SK-N-SH (cell line): ENCODE measurements around the gene OGFR. TPM values are rescaled to one million over a fixed set of nuclear protein-coding genes. Genes with fewer than 3 reads are reported as not detected.

ENCODE experiments used
- CTCF ChIA-PET: fragments of 300-600, 350-600 bp; formaldehyde crosslinking; extraction: SDS; loops from one replicate; lab custom pipeline; 2021; lab: Yijun Ruan, JAX
- POLR2A ChIA-PET: fragments of 350-600 bp; sonication (Branson Sonifier 250); formaldehyde crosslinking; extraction: SDS; loops from one replicate; lab custom pipeline; 2020; ENCODE audit warnings: antibody characterized with exemption, inconsistent platforms; lab: Yijun Ruan, JAX
- DNase-seq: peaks from one replicate; pipeline ENCODE4 v3.0.0; 2012
- H2AFZ ChIP-seq: fragments of 200-600 bp; sonication (generic); 2 replicates; pipeline ENCODE4 v1.8.1; 2016; ENCODE audit warnings: antibody characterized with exemption, mild to moderate bottlenecking, low read depth
- H3F3A ChIP-seq: fragments of 200-600 bp; sonication (generic); replicated peaks from 2 replicates; pipeline ENCODE3; 2016; ENCODE audit warnings: antibody characterized with exemption, mild to moderate bottlenecking; ENCODE audit not compliant: insufficient read depth
- H3K27ac ChIP-seq, 2 experiments: fragments of 200-500 bp in 1 of 2; fragments of 200-600 bp in 1 of 2; sonication (Bioruptor generic) in 1 of 2; sonication (generic), shearing (Covaris generic) in 1 of 2; 2 replicates each; pipeline versions ENCODE4 v1.5.1 to v1.6.1; 2014 to 2016; ENCODE audit warnings: low read depth in 2 of 2, inconsistent platforms in 1 of 2, low read length in 1 of 2, mild to moderate bottlenecking in 1 of 2, mixed read lengths in 1 of 2
- H3K27me3 ChIP-seq: fragments of 200-600 bp; sonication (generic), shearing (Covaris generic); 2 replicates; pipeline ENCODE4 v1.6.1; 2016; ENCODE audit warnings: mixed run types; ENCODE audit not compliant: insufficient read depth
- H3K36me3 ChIP-seq, 2 experiments: fragments of 200-500 bp in 1 of 2; fragments of 200-600 bp in 1 of 2; sonication (Bioruptor generic) in 1 of 2; sonication (generic) in 1 of 2; replicated peaks in 1 of 2; 2 replicates each; pipeline versions ENCODE3 to v1.5.1; 2014 to 2016; ENCODE audit warnings: low read length in 1 of 2, mild to moderate bottlenecking in 1 of 2; ENCODE audit not compliant: insufficient read depth in 2 of 2, control insufficient read depth in 1 of 2
- H3K4me1 ChIP-seq, 2 experiments: fragments of 200-500 bp in 1 of 2; fragments of 200-600 bp in 1 of 2; sonication (Bioruptor generic) in 1 of 2; sonication (generic), shearing (Covaris generic) in 1 of 2; 2 replicates each; pipeline versions ENCODE4 v1.5.1 to v1.6.1; 2014 to 2016; ENCODE audit warnings: low read depth in 1 of 2, low read length in 1 of 2, mixed run types in 1 of 2; ENCODE audit not compliant: insufficient read depth in 2 of 2, control insufficient read depth in 1 of 2
- H3K4me2 ChIP-seq: fragments of 200-600 bp; sonication (generic), shearing (Covaris generic); 2 replicates; pipeline ENCODE4 v1.6.1; 2017; ENCODE audit warnings: mixed run types
- H3K4me3 ChIP-seq, 2 experiments: fragments of 200-500 bp in 1 of 2; fragments of 200-600 bp in 1 of 2; sonication (Bioruptor generic) in 1 of 2; sonication (generic), shearing (Covaris generic) in 1 of 2; 2 replicates each; pipeline versions ENCODE4 v1.5.1 to v1.8.1; 2014 to 2016; ENCODE audit warnings: low read depth in 2 of 2, inconsistent platforms in 1 of 2, low read length in 1 of 2, mild to moderate bottlenecking in 1 of 2, mixed read lengths in 1 of 2, moderate library complexity in 1 of 2
- H3K79me2 ChIP-seq: fragments of 200-600 bp; sonication (generic); 2 replicates; pipeline ENCODE4 v1.8.1; 2017; ENCODE audit warnings: mild to moderate bottlenecking; ENCODE audit not compliant: insufficient read depth
- H3K9ac ChIP-seq: fragments of 200-600 bp; sonication (generic); 2 replicates; pipeline ENCODE4 v1.6.1; 2017; ENCODE audit warnings: mixed run types
- H3K9me2 ChIP-seq: fragments of 200-600 bp; sonication (generic); 2 replicates; pipeline ENCODE4 v1.6.1; 2017; ENCODE audit warnings: mixed run types
- H3K9me3 ChIP-seq: fragments of 200-600 bp; sonication (generic); 2 replicates; pipeline ENCODE4 v1.6.1; 2017; ENCODE audit warnings: mixed run types, mild to moderate bottlenecking, moderate library complexity
- H4K20me1 ChIP-seq: fragments of 200-600 bp; sonication (generic); 2 replicates; pipeline ENCODE4 v1.6.1; 2017; ENCODE audit warnings: mild to moderate bottlenecking, mixed run types; ENCODE audit not compliant: insufficient read depth
- CTCF ChIP-seq: fragments of 200-600 bp; sonication (generic); IDR thresholded peaks from 2 replicates; pipeline ENCODE4 v1.6.1; 2017; ENCODE audit warnings: antibody characterized with exemption, mild to moderate bottlenecking, moderate library complexity
- ELF1 ChIP-seq: IDR thresholded peaks from 2 replicates; pipeline ENCODE4 v1.4.0; 2012
- EP300 ChIP-seq, 2 experiments: IDR thresholded peaks; 2 replicates each; pipeline versions ENCODE4 v1.4.0 to v1.6.1; 2012; ENCODE audit warnings: borderline replicate concordance in 1 of 2, low read depth in 1 of 2, low read length in 1 of 2
- FOXJ3 ChIP-seq: sonication (generic); formaldehyde crosslinking; IDR thresholded peaks from 2 replicates; pipeline ENCODE4 v1.5.1; 2020; ENCODE audit warnings: mild to moderate bottlenecking, missing genetic modification reagents
- FOXM1 ChIP-seq: IDR thresholded peaks from 2 replicates; pipeline ENCODE4 v1.4.0; 2012; ENCODE audit warnings: low read depth, mild to moderate bottlenecking
- IRF3 ChIP-seq: fragments of 150-350 bp; IDR thresholded peaks from 2 replicates; pipeline ENCODE4 v1.6.1; 2016; ENCODE audit warnings: mild to moderate bottlenecking, low read depth, low read length
- MEF2A ChIP-seq: IDR thresholded peaks from 2 replicates; pipeline ENCODE4 v1.4.0; 2012; ENCODE audit warnings: low read depth, borderline replicate concordance
- NFIC ChIP-seq: IDR thresholded peaks from 2 replicates; pipeline ENCODE4 v1.4.0; 2012; ENCODE audit warnings: borderline replicate concordance
- PBX3 ChIP-seq: IDR thresholded peaks from 2 replicates; pipeline ENCODE4; 2012
- RXRA ChIP-seq: IDR thresholded peaks from 2 replicates; pipeline ENCODE4 v1.4.0; 2012; ENCODE audit warnings: low read depth, mild to moderate bottlenecking, borderline replicate concordance
- USF2 ChIP-seq: fragments of 150-350 bp; IDR thresholded peaks from 2 replicates; pipeline ENCODE4 v1.6.1; 2017; ENCODE audit warnings: antibody characterized with exemption, low read length, low read depth, borderline replicate concordance
- YY1 ChIP-seq: IDR thresholded peaks from 2 replicates; pipeline ENCODE4 v1.4.0; 2012; ENCODE audit warnings: low read depth, mild to moderate bottlenecking
- WGBS: methylation state at CpG from one replicate; pipeline ENCODE4 v1.1.6; 2017; ENCODE audit warnings: low lambda C conversion rate; 5-methylcytosine and 5-hydroxymethylcytosine counted together
- polyA plus RNA-seq, 3 experiments: library from polyadenylated mRNA; depleted of rRNA; stranded (reverse); fragments of >200 nt; gene quantifications; 2 replicates each; pipeline ENCODE4 v1.2.3, GENCODE V29; 2012

OGFR gene
- polyA plus RNA-seq, 1 of the 3 experiments (the other 2 are of a cell fraction) = 60.8 TPM

GRCh38 chr20:62827311-62828038 is 22.8 kb downstream of the OGFR start:
- Histone ChIP-seq H3K27ac (no peak overlapping the region), H2AFZ (no peak overlapping the region), H3F3A (peaks cover 8% of the 10 kb centered on the region), H3K4me2 (no peak overlapping the region), H3K9me2 (no peaks in the 10 kb centered on the region), H3K4me3 (no peak overlapping the region), H3K36me3 (no peaks in the 10 kb centered on the region), H3K4me1 (peaks cover 5 to 38% of the 10 kb centered on the region in 2 experiments; a peak in 2 of 4 replicates)
- 83% methylated on average over 16 of the region's 29 CpGs for WGBS
- DNase-seq = no peak
- no peak for TF ChIP-seq NFIC
- no peak for TF ChIP-seq USF2
- no peak for TF ChIP-seq PBX3
- no peak for TF ChIP-seq CTCF
- no peak for TF ChIP-seq RXRA
- TF ChIP-seq MEF2A = no peak
- TF ChIP-seq YY1 = no peak
- TF ChIP-seq FOXJ3 (CRISPR knock-in tag) = no peak
- no peak for TF ChIP-seq IRF3
- no peak for TF ChIP-seq FOXM1
- TF ChIP-seq EP300 (IDR thresholded peaks at IDR 0.05; ENCODE audit: borderline replicate concordance in 1 of 2, low read depth in 1 of 2, low read length in 1 of 2) = no peak
- no peak for TF ChIP-seq ELF1
- TF ChIP-seq, all 33 proteins: peak for 0
- Histone ChIP-seq H4K20me1 (no peaks in the 10 kb centered on the region), H3K9me3 (no peaks in the 10 kb centered on the region), H3K79me2 (no peaks in the 10 kb centered on the region), H3K9ac (no peak overlapping the region), H3K27me3 (no peaks in the 10 kb centered on the region)
- ChIA-PET POLR2A (interaction anchor here (0.5 kb wide), 1 partner anchor 220 kb away, joined by 4 read pairs; no protein-coding TSS in a partner anchor), CTCF (no interaction called here)
